DMS53 treated with DMSO at 0.1 percent for 48 hours (cell line): ENCODE measurements around the gene DDX6.
"Not testable (repeated sequence)": the region's sequence is repeated elsewhere in the genome, so short reads cannot be mapped to it uniquely, and the experiment has no call there.

Experiments used
- DNase-seq: peaks from one replicate; lab custom pipeline; 2025; ENCODE audit not compliant: unreplicated experiment; lab: John Stamatoyannopoulos, UW

Gene DDX6

GRCh38 chr11:118746988-118747585, 43.9 kb downstream of the DDX6 start:
- DNase-seq = no peak

- no peak for DNase-seq
Measured at GRCh38 chr11:118744046-118744445, 46.9 kb downstream of the DDX6 start.

GRCh38 chr11:118742304-118742703, 48.7 kb downstream of the DDX6 start:
- peak; percentile 69 for DNase-seq

- DNase-seq = no peak
Measured at GRCh38 chr11:118740892-118741291, 50.1 kb downstream of the DDX6 start.

GRCh38 chr11:118735203-118735602, 55.8 kb downstream of the DDX6 start:
- no peak for DNase-seq

- DNase-seq = no peak
Measured at GRCh38 chr11:118734031-118734430, 56.9 kb downstream of the DDX6 start.

GRCh38 chr11:118729753-118730152, 61.2 kb downstream of the DDX6 start:
- not testable (repeated sequence) for DNase-seq

- not testable (repeated sequence) for DNase-seq
Measured at GRCh38 chr11:118728112-118728511, 62.9 kb downstream of the DDX6 start.

- DNase-seq = not testable (repeated sequence)
Measured at GRCh38 chr11:118727721-118728066, 63.3 kb downstream of the DDX6 start.

- not testable (repeated sequence) for DNase-seq
Measured at GRCh38 chr11:118727001-118727720, 63.8 kb downstream of the DDX6 start.

- DNase-seq = not testable (repeated sequence)
Measured at GRCh38 chr11:118721478-118722015, 69.4 kb downstream of the DDX6 start.

GRCh38 chr11:118720740-118721139, 70.2 kb downstream of the DDX6 start:
- DNase-seq = not testable (repeated sequence)

GRCh38 chr11:118720078-118720477, 70.9 kb downstream of the DDX6 start:
- DNase-seq = not testable (repeated sequence)

GRCh38 chr11:118718562-118718961, 72.4 kb downstream of the DDX6 start:
- DNase-seq = not testable (repeated sequence)

- not testable (repeated sequence) for DNase-seq
Measured at GRCh38 chr11:118717733-118718132, 73.2 kb downstream of the DDX6 start.

GRCh38 chr11:118717221-118717620, 73.7 kb downstream of the DDX6 start:
- DNase-seq = not testable (repeated sequence)

GRCh38 chr11:118715837-118716260, 75.1 kb downstream of the DDX6 start:
- DNase-seq = no peak

- no peak for DNase-seq
Measured at GRCh38 chr11:118715245-118715831, 75.6 kb downstream of the DDX6 start.

GRCh38 chr11:118714816-118715215, 76.1 kb downstream of the DDX6 start:
- no peak for DNase-seq

- not testable (repeated sequence) for DNase-seq
Measured at GRCh38 chr11:118714416-118714815, 76.5 kb downstream of the DDX6 start.

- DNase-seq = no peak
Measured at GRCh38 chr11:118708296-118708695, 82.7 kb downstream of the DDX6 start.

GRCh38 chr11:118706546-118706825, 84.5 kb downstream of the DDX6 start:
- DNase-seq = no peak
